ENCODE data around the gene ACAN. TPM values are rescaled to one million over a fixed set of nuclear protein-coding genes. Genes with fewer than 3 reads are reported as not detected.

The ACAN gene
- total RNA-seq = 1 to 10 TPM in 1 of 4 donors, under 1 TPM in 1, not detected in 2; 0.85 to 6.9 TPM

DNA sequence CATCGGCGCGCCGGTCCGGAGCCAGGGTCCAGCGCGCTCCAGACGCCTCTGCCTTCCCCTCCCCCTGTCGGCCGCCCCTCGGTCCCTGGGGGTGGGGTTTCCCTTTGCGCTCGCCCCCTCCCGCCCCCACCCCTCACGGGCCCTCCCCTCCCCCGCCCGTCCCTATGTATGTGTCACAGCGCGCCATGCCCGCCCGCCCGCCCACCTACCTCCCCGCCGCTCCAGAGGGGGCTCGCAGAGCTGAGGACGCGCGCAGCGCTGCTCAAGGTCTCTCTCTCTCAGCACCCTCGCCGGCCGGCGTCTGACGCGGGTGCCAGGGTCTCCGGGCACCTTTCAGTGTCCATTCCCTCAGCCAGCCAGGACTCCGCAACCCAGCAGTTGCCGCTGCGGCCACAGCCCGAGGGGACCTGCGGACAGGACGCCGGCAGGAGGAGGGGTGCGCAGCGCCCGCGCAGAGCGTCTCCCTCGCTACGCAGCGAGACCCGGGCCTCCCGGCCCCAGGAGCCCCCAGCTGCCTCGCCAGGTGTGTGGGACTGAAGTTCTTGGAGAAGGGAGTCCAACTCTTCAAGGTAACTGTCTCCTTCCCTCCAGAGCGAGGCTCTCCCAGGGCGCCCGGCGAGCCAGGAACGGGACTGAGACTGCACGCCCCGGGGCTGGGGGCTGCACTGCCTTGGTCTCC, at the start of gene ACAN:
ACAN (plus strand) TSS at position 196 of the 679 bp plus-strand sequence. CDS start 32,771 bp downstream, outside the sequence.
- Histone ChIP-seq H3K27ac (no peak within 1 kb of the TSS), H3K27me3 (no peaks in the 10 kb centered on the region), H3K4me3 (no peak within 1 kb of the TSS), H3K9me3 (no peaks in the 10 kb centered on the region), H3K4me1 (peaks cover 0 to 3% of the 10 kb centered on the region in 2 donors), H3K36me3 (no peaks in the 10 kb centered on the region)
- DNase-seq = no peak
- intact Hi-C loops (cut with DNase I; ENCODE audit: low total_unique reads) = no loop called here
- TF ChIP-seq CTCF (IDR thresholded peaks at IDR 0.05) (no peak), POLR2A (IDR thresholded peaks at IDR 0.05) (no peak)

DNA sequence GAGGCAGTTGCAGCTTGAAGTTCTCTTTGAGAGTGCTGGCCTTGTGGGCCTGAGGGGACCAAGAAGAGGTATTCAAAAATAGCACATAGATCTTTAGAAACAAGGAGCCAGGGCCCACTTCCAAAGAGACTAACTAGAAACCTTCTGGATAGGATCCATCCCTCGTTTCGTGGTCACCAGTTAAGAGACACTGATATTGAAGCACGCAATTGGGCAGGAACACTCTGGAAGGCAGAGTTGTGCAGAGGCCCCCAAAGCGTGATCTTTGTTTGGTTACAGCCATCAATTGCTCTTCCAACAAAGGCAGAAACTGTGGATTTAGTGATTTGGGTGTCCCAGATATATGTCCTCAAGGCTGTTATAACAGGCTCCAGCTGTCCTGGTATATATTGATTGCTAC, 46.7 kb upstream of the ACAN start:
- no peaks in the 10 kb centered on the region for H3K4me1 ChIP-seq
- H3K27ac ChIP-seq = no peak overlapping the region
- H3K36me3 ChIP-seq = no peaks in the 10 kb centered on the region
- no peak for DNase-seq
- H3K4me3 ChIP-seq = no peak overlapping the region
- intact Hi-C loops (cut with DNase I; ENCODE audit: low total_unique reads) = no loop called here
- TF ChIP-seq CTCF (IDR thresholded peaks at IDR 0.05) (no peak), POLR2A (IDR thresholded peaks at IDR 0.05) (no peak)
- no peaks in the 10 kb centered on the region for H3K27me3 ChIP-seq
- no peaks in the 10 kb centered on the region for H3K9me3 ChIP-seq

GRCh38 chr15:88756921-88757320, 46.3 kb upstream of the ACAN start:
- Histone ChIP-seq H3K27me3 (no peaks in the 10 kb centered on the region), H3K4me3 (no peak overlapping the region), H3K27ac (no peak overlapping the region), H3K36me3 (no peaks in the 10 kb centered on the region), H3K9me3 (no peaks in the 10 kb centered on the region), H3K4me1 (no peaks in the 10 kb centered on the region)
- no peak for DNase-seq
- intact Hi-C loops (cut with DNase I; ENCODE audit: low total_unique reads) = no loop called here
- TF ChIP-seq CTCF (IDR thresholded peaks at IDR 0.05) = no peak
- no peak for TF ChIP-seq POLR2A (IDR thresholded peaks at IDR 0.05)

- H3K36me3 ChIP-seq = no peaks in the 10 kb centered on the region
- no peak overlapping the region for H3K4me3 ChIP-seq
- no peak overlapping the region for H3K27ac ChIP-seq
- no peak for DNase-seq
- intact Hi-C loops (cut with DNase I; ENCODE audit: low total_unique reads) = no loop called here
- no peaks in the 10 kb centered on the region for H3K9me3 ChIP-seq
- no peaks in the 10 kb centered on the region for H3K4me1 ChIP-seq
- no peak for TF ChIP-seq POLR2A (IDR thresholded peaks at IDR 0.05)
- no peak for TF ChIP-seq CTCF (IDR thresholded peaks at IDR 0.05)
- no peaks in the 10 kb centered on the region for H3K27me3 ChIP-seq
These were observed 43.4 kb upstream of the ACAN start for GRCh38 chr15:88759872-88760271.

GRCh38 chr15:88764448-88764847, 38.8 kb upstream of the ACAN start:
- H3K4me1 ChIP-seq = no peaks in the 10 kb centered on the region
- no peak for DNase-seq
- no peak overlapping the region for H3K4me3 ChIP-seq
- no peaks in the 10 kb centered on the region for H3K9me3 ChIP-seq
- peaks cover 0 to 2% of the 10 kb centered on the region in 2 donors for H3K27me3 ChIP-seq
- H3K27ac ChIP-seq = no peak overlapping the region
- TF ChIP-seq POLR2A (IDR thresholded peaks at IDR 0.05) = no peak
- intact Hi-C loops (cut with DNase I; ENCODE audit: low total_unique reads) = no loop called here
- no peaks in the 10 kb centered on the region for H3K36me3 ChIP-seq

All from uterus (tissue), 4 donors.